Measurements from ENCODE around the gene USP34. TPM values are rescaled to one million over a fixed set of nuclear protein-coding genes. Genes with fewer than 3 reads are reported as not detected.

The USP34 gene
- total and polyA plus RNA-seq, 9 of the 15 experiments (the other 6 are each of a cell fraction or from before 2014, with no cell fraction given): 19.8 to 108 (median 67.8) TPM

- FAIRE-seq: no peak
- no peaks in the 10 kb centered on the region for H4K20me1 ChIP-seq (replicated peaks; ENCODE audit: control insufficient read depth, insufficient read depth, low read length)
- TF ChIP-seq BRD4 (IDR thresholded peaks at IDR 0.05): no peak
- TF ChIP-seq ZNF79 (CRISPR knock-in tag; IDR thresholded peaks at IDR 0.05; ENCODE audit: low read depth): no peak
- TF ChIP-seq, protein P1, sequence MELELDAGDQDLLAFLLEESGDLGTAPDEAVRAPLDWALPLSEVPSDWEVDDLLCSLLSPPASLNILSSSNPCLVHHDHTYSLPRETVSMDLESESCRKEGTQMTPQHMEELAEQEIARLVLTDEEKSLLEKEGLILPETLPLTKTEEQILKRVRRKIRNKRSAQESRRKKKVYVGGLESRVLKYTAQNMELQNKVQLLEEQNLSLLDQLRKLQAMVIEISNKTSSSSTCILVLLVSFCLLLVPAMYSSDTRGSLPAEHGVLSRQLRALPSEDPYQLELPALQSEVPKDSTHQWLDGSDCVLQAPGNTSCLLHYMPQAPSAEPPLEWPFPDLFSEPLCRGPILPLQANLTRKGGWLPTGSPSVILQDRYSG (tag; conservative IDR thresholded peaks at IDR 0.05; ENCODE audit: low read depth): no peak
- no peak for TF ChIP-seq MECOM (CRISPR knock-in tag; IDR thresholded peaks at IDR 0.05)
- TF ChIP-seq ZNF699 (CRISPR knock-in tag; IDR thresholded peaks at IDR 0.05; ENCODE audit: insufficient replicate concordance): no peak
- TF ChIP-seq CBFB (CRISPR knock-in tag; IDR thresholded peaks at IDR 0.05): no peak
- no peak for TF ChIP-seq HNRNPL (IDR thresholded peaks at IDR 0.05; ENCODE audit: low read depth, low read length)
- TF ChIP-seq, protein P2, sequence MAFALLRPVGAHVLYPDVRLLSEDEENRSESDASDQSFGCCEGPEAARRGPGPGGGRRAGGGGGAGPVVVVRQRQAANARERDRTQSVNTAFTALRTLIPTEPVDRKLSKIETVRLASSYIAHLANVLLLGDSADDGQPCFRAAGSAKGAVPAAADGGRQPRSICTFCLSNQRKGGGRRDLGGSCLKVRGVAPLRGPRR (CRISPR knock-in tag; IDR thresholded peaks at IDR 0.05): no peak
- no peak overlapping the region for H3K27ac ChIP-seq (ENCODE audit: extremely low read depth, low read depth, low read length)
- no peaks in the 10 kb centered on the region for H3K9me1 ChIP-seq (ENCODE audit: control insufficient read depth, insufficient read depth, low read length)
- peaks cover 28% of the 10 kb centered on the region for H3K79me2 ChIP-seq (ENCODE audit: control insufficient read depth, insufficient read depth, low read length)
- peaks cover 24 to 36% of the 10 kb centered on the region in 2 experiments for H3K4me1 ChIP-seq (replicated peaks in 1 of 2; ENCODE audit: control insufficient read depth in 2 of 2, insufficient read depth in 2 of 2, low read length in 2 of 2)
- no peak overlapping the region for H3K4me3 ChIP-seq
- in situ Hi-C loops (cut with MboI): no loop called here
- H3K9me3 ChIP-seq (replicated peaks; ENCODE audit: control insufficient read depth, insufficient read depth, low read depth, low read length): no peaks in the 10 kb centered on the region
- H3K9ac ChIP-seq (ENCODE audit: insufficient read depth in 1 of 2, low read depth in 2 of 2, low read length in 2 of 2): no peak overlapping the region
- 77% methylated on average over 8 of the region's 8 CpGs for WGBS (ENCODE audit: insufficient coverage, low coverage, missing lambda C conversion rate)
- no peak for ATAC-seq
- no TSS peak for BruUV-seq (replicated peaks)
- no peaks in the 10 kb centered on the region for H3K27me3 ChIP-seq (ENCODE audit: control insufficient read depth in 2 of 2, insufficient read depth in 2 of 2, low read length in 2 of 2)
- no peak overlapping the region for H2AFZ ChIP-seq (ENCODE audit: low read depth, low read length)
- POLR2A ChIA-PET: no interaction called here
- H3K4me2 ChIP-seq (ENCODE audit: insufficient read depth, low read length): no peak overlapping the region
- peaks cover 13% of the 10 kb centered on the region for H3K36me3 ChIP-seq (ENCODE audit: control insufficient read depth, insufficient read depth, low read length)
- CTCF ChIA-PET (ENCODE audit: low intra/inter-chr PET ratio): no interaction called here
- no peak for DNase-seq (ENCODE audit: extremely low read depth in 1 of 4, low spot score in 3 of 4)
- intact Hi-C loops (cut with micrococcal nuclease): loop anchor here (5.0 to 10.0 kb wide), 2 partner anchors 158 to 290 kb away; partner anchors contain the start of genes PEX13, PUS10 and REL
Observed at GRCh38 chr2:61175036-61175435, 295.9 kb downstream of the USP34 start.

Measured in K562 (cell line).